Uterus (tissue), 4 donors: Measurements from ENCODE around the gene KIF3B. TPM values are rescaled to one million over a fixed set of nuclear protein-coding genes. Genes with fewer than 3 reads are reported as not detected.
A peak's percentile ranks its signal among the peaks of the same experiment; 100 is the strongest.
"Not testable (repeated sequence)": the region's sequence is repeated elsewhere in the genome, so short reads cannot be mapped to it uniquely, and the experiment has no call there.

ENCODE experiments used
- DNase-seq, 2 donors: peaks; one replicate each; pipeline ENCODE4 v3.0.0-alpha.2; 2019 to 2020
- H3K27ac ChIP-seq, 2 donors: fragments of 200-600 bp; sonication (generic); 1 replicate in 1 of 2; 2 replicates in 1 of 2; pipeline ENCODE4 v1.5.1; 2016 to 2018
- H3K27me3 ChIP-seq, 2 donors: fragments of 200-600 bp; sonication (generic); one replicate each; pipeline ENCODE4 v1.5.1; 2018 to 2019; ENCODE audit warnings: control low read depth in 1 of 2
- H3K36me3 ChIP-seq, 2 donors: fragments of 200-600 bp; sonication (generic); one replicate each; pipeline ENCODE4 v1.5.1; 2019; ENCODE audit warnings: control low read depth in 1 of 2
- H3K4me1 ChIP-seq, 2 donors: fragments of 200-600 bp; sonication (generic); one replicate each; pipeline ENCODE4 v1.5.1; 2018 to 2019; ENCODE audit warnings: control low read depth in 1 of 2
- H3K4me3 ChIP-seq, 2 donors: fragments of 200-600 bp; sonication (generic); 1 replicate in 1 of 2; 2 replicates in 1 of 2; pipeline ENCODE4 v1.5.1; 2018 to 2019; ENCODE audit warnings: mild to moderate bottlenecking in 1 of 2
- H3K9me3 ChIP-seq, 2 donors: fragments of 200-600 bp; sonication (generic); one replicate each; pipeline ENCODE4 v1.5.1; 2019; ENCODE audit warnings: control low read depth in 1 of 2
- POLR2A ChIP-seq, 2 donors: fragments of 450-650 bp; IDR thresholded peaks; one replicate each; pipeline ENCODE4 v1.6.1; 2016; ENCODE audit warnings: antibody characterized with exemption in 2 of 2, mild to moderate bottlenecking in 1 of 2, moderate library complexity in 1 of 2
- intact Hi-C: fragments of 100-400 bp; cut with DNase I; formaldehyde crosslinking; loops from one replicate; pipeline ENCODE4 v1.15.1; 2023; ENCODE audit warnings: low total_unique reads
- total RNA-seq, 4 donors: library from RNA; depleted of rRNA in 3 of 4; stranded (reverse); fragments of >200 nt in 3 of 4; gene quantifications; one replicate each; pipeline versions ENCODE4 v1.1.0 to v1.2.4, GENCODE V29; 2014 to 2023
- TF ChIP-seq, protein P1 (sequence below), 4 experiments: fragments of 200-600 bp in 2 of 4; fragments of 450-650 bp in 2 of 4; sonication (generic) in 2 of 4; IDR thresholded peaks; one replicate each; pipeline ENCODE4 v1.5.1; 2016 to 2019; ENCODE audit warnings: antibody characterized with exemption in 4 of 4, mild to moderate bottlenecking in 2 of 4, moderate library complexity in 1 of 4
- donor health status: DM: yes; HTN: yes; CAD: no.

Gene KIF3B
- total RNA-seq, 4 donors from 2014 or later = 3.2 to 34.2 (median 16.7) TPM

DNA sequence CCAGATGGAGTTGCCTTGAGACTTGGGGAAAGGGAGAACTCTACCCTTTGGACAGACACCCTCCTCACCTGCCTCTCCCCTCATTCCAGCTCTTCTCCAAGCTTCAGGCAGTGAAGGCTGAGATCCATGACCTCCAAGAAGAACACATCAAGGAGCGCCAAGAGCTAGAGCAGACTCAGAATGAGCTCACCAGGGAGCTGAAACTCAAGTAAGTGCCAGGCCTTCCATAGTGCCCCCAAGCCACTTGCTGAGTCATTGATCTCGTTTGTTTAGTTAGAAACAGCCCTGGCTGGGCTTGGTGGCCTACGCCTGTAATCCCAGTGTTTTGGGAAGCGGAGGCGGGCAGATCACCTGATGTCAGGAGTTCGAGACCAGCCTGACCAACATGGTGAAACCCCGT, 39.2 kb downstream of the KIF3B start:
- H3K36me3 ChIP-seq = no peaks in the 10 kb centered on the region
- DNase-seq = no peak
- H3K4me1 ChIP-seq = no peaks in the 10 kb centered on the region
- intact Hi-C loops = no loop called here
- no peaks in the 10 kb centered on the region for H3K27me3 ChIP-seq
- H3K9me3 ChIP-seq = no peaks in the 10 kb centered on the region
- no peak for TF ChIP-seq POLR2A (IDR thresholded peaks at IDR 0.05)
- TF ChIP-seq, protein P1, sequence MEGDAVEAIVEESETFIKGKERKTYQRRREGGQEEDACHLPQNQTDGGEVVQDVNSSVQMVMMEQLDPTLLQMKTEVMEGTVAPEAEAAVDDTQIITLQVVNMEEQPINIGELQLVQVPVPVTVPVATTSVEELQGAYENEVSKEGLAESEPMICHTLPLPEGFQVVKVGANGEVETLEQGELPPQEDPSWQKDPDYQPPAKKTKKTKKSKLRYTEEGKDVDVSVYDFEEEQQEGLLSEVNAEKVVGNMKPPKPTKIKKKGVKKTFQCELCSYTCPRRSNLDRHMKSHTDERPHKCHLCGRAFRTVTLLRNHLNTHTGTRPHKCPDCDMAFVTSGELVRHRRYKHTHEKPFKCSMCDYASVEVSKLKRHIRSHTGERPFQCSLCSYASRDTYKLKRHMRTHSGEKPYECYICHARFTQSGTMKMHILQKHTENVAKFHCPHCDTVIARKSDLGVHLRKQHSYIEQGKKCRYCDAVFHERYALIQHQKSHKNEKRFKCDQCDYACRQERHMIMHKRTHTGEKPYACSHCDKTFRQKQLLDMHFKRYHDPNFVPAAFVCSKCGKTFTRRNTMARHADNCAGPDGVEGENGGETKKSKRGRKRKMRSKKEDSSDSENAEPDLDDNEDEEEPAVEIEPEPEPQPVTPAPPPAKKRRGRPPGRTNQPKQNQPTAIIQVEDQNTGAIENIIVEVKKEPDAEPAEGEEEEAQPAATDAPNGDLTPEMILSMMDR (IDR thresholded peaks at IDR 0.05) = no peak
- H3K27ac ChIP-seq = no peak overlapping the region
- H3K4me3 ChIP-seq = no peak overlapping the region

DNA sequence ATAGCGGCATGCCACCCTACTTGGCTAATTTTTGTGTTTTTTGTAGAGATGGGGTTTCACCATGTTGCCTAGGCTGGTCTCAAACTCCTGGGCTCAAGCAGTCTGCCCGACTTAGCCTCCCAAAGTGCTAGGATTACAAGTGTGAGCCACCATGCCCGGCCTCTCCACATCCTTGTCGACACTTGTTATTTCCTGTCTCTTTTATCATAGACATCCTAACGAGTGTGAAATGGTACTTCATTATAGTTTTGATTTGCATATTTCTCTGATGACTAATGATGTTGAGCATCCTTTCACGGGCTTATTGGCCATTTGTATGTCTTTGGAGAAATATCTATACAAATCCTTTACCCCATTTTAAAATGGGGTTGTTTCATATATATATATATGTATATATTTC, 41.6 kb downstream of the KIF3B start:
- Histone ChIP-seq H3K36me3 (no peaks in the 10 kb centered on the region), H3K4me3 (no peak overlapping the region)
- TF ChIP-seq POLR2A (IDR thresholded peaks at IDR 0.05) = no peak
- TF ChIP-seq, protein P1 (IDR thresholded peaks at IDR 0.05) = no peak

DNA sequence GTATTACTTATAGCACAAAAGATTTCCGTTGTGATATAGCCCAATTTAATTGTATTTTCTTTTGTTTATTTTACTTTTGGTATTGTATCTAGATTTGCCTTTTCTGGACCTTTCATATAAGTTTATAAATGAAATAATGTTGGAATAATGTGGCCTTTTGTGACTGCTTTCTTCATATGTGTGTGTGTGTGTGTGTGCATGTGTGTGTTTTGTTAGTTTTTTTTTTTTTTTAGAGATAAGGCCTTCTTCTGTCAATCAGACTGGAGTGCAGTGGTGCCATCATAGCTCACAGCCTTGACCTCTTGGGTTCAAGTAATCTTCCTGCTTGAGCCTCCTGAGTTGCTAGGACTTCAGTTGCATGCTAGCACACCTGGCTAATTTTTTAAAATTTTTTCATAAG, 42.9 kb downstream of the KIF3B start:
- Histone ChIP-seq H3K27ac (no peak overlapping the region), H3K36me3 (no peaks in the 10 kb centered on the region), H3K9me3 (no peaks in the 10 kb centered on the region), H3K4me3 (no peak overlapping the region), H3K4me1 (no peaks in the 10 kb centered on the region), H3K27me3 (no peaks in the 10 kb centered on the region)
- TF ChIP-seq, protein P1 (IDR thresholded peaks at IDR 0.05) = no peak
- TF ChIP-seq POLR2A (IDR thresholded peaks at IDR 0.05) = no peak
- DNase-seq = no peak
- intact Hi-C loops = no loop called here

More for the DNA sequence above, 41.6 kb downstream of the KIF3B start:
- DNase-seq = no peak
- no peak overlapping the region for H3K27ac ChIP-seq
- no peaks in the 10 kb centered on the region for H3K4me1 ChIP-seq
- no peaks in the 10 kb centered on the region for H3K27me3 ChIP-seq
- intact Hi-C loops = no loop called here
- H3K9me3 ChIP-seq = no peaks in the 10 kb centered on the region

DNA sequence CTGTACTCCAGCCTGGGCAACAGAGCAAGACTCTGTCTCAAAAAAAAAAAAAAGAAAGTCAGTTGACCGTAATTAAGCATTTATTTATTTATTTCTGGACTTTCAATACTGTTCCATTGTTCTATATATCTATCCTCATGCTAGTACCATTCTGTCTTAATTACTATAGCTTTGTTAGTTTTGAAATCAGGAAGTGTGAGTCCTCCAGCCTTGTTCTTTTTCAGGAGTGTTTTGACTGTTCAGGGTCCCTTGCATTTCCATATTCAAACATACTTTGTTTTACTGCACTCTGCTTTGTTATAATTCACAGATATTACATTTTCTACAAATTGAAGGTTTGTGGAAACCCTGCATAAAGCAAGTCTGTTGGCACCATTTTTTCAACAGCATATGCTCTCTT, 43.9 kb downstream of the KIF3B start:
- TF ChIP-seq, protein P1 (IDR thresholded peaks at IDR 0.05) = no peak
- no peak for TF ChIP-seq POLR2A (IDR thresholded peaks at IDR 0.05)
- no peaks in the 10 kb centered on the region for H3K27me3 ChIP-seq
- intact Hi-C loops = no loop called here
- no peaks in the 10 kb centered on the region for H3K4me1 ChIP-seq
- no peak for DNase-seq
- no peak overlapping the region for H3K27ac ChIP-seq
- no peaks in the 10 kb centered on the region for H3K9me3 ChIP-seq
- no peak overlapping the region for H3K4me3 ChIP-seq
- no peaks in the 10 kb centered on the region for H3K36me3 ChIP-seq

DNA sequence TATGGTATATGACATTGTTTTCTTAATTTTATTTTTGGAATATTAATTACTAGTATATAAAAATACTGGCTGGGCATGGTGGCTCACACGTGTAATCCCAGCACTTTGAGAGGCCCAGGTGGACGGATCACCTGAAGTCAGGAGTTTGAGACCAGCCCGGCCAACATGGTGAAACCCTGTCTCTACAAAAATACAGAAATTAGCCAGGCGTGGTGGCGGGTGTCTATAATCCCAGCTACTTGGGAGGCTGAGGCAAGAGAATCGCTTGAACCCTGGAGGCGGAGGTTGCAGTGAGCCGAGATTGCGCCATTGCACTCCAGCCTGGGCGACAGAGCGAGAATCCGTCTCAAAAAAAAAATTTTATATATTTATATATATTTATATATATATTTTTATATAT, 44.8 kb downstream of the KIF3B start:
- H3K4me3 ChIP-seq, H3K27me3 ChIP-seq, H3K27ac ChIP-seq, H3K4me1 ChIP-seq, intact Hi-C loops, H3K36me3 ChIP-seq, H3K9me3 ChIP-seq: not testable (repeated sequence)
- peak in 1 of 2 donors; percentile 16 for DNase-seq

DNA sequence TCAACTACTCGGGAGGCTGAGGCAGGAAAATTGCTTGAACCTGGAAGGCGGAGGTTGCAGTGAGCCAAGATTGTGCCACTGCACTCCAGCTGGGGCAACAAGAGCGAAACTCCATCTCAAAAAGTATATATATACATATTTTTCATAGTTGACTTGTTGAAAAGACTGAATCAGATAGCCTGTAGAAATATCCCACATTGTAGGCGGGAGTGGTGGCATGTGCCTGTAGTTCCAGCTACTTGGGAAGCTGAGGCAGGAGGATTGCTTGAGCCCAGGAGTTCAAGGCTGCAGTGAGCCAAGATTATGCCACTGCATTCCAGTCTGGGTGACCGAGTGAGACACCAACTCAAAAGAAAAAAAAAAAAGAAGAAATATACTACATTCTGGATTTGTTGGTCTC, 46.3 kb downstream of the KIF3B start:
- H3K9me3 ChIP-seq, H3K4me1 ChIP-seq, H3K27me3 ChIP-seq, intact Hi-C loops, H3K36me3 ChIP-seq, H3K27ac ChIP-seq, H3K4me3 ChIP-seq, DNase-seq: not testable (repeated sequence)
